HepG2 (cell line): ENCODE measurements around the gene MLXIPL. TPM values are rescaled to one million over a fixed set of nuclear protein-coding genes. Genes with fewer than 3 reads are reported as not detected.

Experiments used
- ASH2L ChIP-seq: fragments of 300-600, 200-600 bp; sonication (generic); IDR thresholded peaks from 2 replicates; pipeline ENCODE4 v1.7.0; 2017; ENCODE audit warnings: low read depth, mild to moderate bottlenecking, moderate library complexity, mixed read lengths, low read length; ENCODE audit not compliant: insufficient read length
- DMAP1 ChIP-seq: IDR thresholded peaks from 2 replicates; pipeline ENCODE4 v1.6.1; 2016
- MED8 ChIP-seq: sonication (generic); formaldehyde crosslinking; IDR thresholded peaks from 2 replicates; pipeline ENCODE4 v1.8.1; 2023; ENCODE audit warnings: mild to moderate bottlenecking, missing genetic modification reagents; ENCODE audit not compliant: insufficient replicate concordance
- PRMT3 ChIP-seq: sonication (generic); formaldehyde crosslinking; IDR thresholded peaks from 2 replicates; pipeline ENCODE4 v1.8.1; 2022; ENCODE audit warnings: low read depth, mild to moderate bottlenecking, moderate library complexity, missing genetic modification reagents, borderline replicate concordance
- REPIN1 ChIP-seq: sonication (generic); formaldehyde crosslinking; IDR thresholded peaks from 2 replicates; pipeline ENCODE4 v1.8.0; 2022; ENCODE audit warnings: missing genetic modification reagents, low read depth, mild to moderate bottlenecking, borderline replicate concordance
- ZNF121 ChIP-seq: sonication (generic); formaldehyde crosslinking; IDR thresholded peaks from 2 replicates; pipeline ENCODE4 v1.5.0; 2020; ENCODE audit warnings: mild to moderate bottlenecking, missing genetic modification reagents
- ZNF124 ChIP-seq: sonication (generic); formaldehyde crosslinking; IDR thresholded peaks from 2 replicates; pipeline ENCODE4 v1.4.0; 2020; ENCODE audit warnings: missing genetic modification reagents
- ZNF136 ChIP-seq: sonication (generic); formaldehyde crosslinking; IDR thresholded peaks from 2 replicates; pipeline ENCODE4 v1.8.1; 2022; ENCODE audit warnings: low read depth, mild to moderate bottlenecking, moderate library complexity, missing genetic modification reagents
- ZNF761 ChIP-seq: sonication (generic); formaldehyde crosslinking; conservative IDR thresholded peaks from 2 replicates; pipeline ENCODE4 v1.4.0; 2020; ENCODE audit warnings: mild to moderate bottlenecking, missing genetic modification reagents
- polyA plus RNA-seq, 8 experiments: library from polyadenylated mRNA; depleted of rRNA in 3 of 8; stranded (reverse) in 7 of 8; unstranded in 1 of 8; fragments of >200 nt; fragmentation: Illumina TruSeq in 4 of 8; extraction: Trizol in 4 of 8; gene quantifications; 2 replicates each; pipeline versions ENCODE4 v1.2.1 to v1.2.3, GENCODE V29; 2011 to 2016; ENCODE audit warnings: low read depth in 4 of 8, missing spikeins in 1 of 8, mixed read lengths in 1 of 8; ENCODE audit not compliant: insufficient read depth in 1 of 8
- total RNA-seq, 5 experiments: library from RNA; depleted of rRNA; stranded (reverse); fragments of >200 nt; fragmentation: Illumina TruSeq; extraction: Trizol; gene quantifications; 2 replicates each; pipeline ENCODE4 v1.2.3, GENCODE V29; 2016; ENCODE audit warnings: low read depth in 1 of 5
- TF ChIP-seq, protein P1 (sequence below): sonication (generic); formaldehyde crosslinking; IDR thresholded peaks from 2 replicates; pipeline ENCODE4 v1.5.0; 2020; ENCODE audit warnings: mild to moderate bottlenecking, missing genetic modification reagents, moderate library complexity
- TF ChIP-seq, protein P2 (sequence below): sonication (generic); formaldehyde crosslinking; IDR thresholded peaks from 2 replicates; pipeline ENCODE4 v1.5.0; 2020; ENCODE audit warnings: mild to moderate bottlenecking, missing genetic modification reagents, borderline replicate concordance
- TF ChIP-seq, protein P3 (sequence below): sonication (generic); formaldehyde crosslinking; IDR thresholded peaks from 2 replicates; pipeline ENCODE4 v1.8.0; 2022; ENCODE audit warnings: missing genetic modification reagents, low read depth, mild to moderate bottlenecking, borderline replicate concordance
- TF ChIP-seq, protein P4 (sequence below): sonication (generic); formaldehyde crosslinking; IDR thresholded peaks from 2 replicates; pipeline ENCODE4 v1.8.0; 2022; ENCODE audit warnings: mild to moderate bottlenecking, missing genetic modification reagents, borderline replicate concordance

MLXIPL gene
- total and polyA plus RNA-seq, 2 of the 13 experiments (the other 11 are each of a cell fraction or from before 2014, with no cell fraction given): 51.6 to 60.1 TPM

DNA sequence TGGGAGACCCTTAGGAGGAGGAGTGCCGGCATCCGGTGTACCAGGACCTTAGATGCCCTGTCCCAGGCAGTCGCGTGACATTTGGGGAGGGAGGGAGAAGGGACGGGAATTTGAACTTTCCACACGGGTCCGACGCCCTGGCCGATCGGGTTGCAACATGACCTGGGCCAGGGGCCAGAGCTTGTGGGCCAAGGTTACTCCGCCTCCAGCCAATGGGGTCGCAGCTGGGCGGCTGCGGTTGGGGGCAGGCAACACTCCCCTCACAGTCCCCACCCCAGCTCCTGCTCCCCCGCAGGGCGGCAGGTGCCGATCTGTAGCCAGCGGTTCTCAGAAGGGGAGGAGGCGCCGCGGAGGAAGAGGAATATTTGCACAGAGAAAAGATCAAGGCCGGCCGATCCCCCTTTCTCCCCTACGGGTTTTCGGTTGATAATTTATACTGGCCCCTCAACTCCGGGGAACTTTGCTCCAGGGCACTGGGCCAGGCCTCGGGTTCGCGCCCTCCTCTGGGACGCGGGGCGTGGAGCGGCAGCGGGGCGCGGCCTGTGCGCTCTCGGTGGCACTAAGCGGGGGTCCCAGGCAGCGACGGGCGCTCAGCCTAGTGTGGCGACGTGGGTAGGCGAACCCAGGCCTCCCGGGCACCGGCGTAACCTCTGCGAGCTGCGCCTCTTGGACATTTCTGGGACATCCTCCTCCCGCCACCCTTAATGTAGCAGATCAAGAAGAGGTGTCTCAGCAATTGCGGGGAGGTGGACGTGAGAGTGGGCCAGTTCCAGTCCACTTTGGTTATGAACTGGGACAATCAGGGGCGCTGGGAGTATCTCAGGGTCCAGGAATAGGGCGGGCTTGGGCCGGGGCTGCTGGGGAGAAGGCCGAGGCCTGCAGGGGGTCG lies 1.2 kb downstream of the MLXIPL start (continued):
- TF ChIP-seq PRMT3 (CRISPR knock-in tag): no peak
- TF ChIP-seq ZNF136 (CRISPR knock-in tag): no peak
- TF ChIP-seq, protein P1, sequence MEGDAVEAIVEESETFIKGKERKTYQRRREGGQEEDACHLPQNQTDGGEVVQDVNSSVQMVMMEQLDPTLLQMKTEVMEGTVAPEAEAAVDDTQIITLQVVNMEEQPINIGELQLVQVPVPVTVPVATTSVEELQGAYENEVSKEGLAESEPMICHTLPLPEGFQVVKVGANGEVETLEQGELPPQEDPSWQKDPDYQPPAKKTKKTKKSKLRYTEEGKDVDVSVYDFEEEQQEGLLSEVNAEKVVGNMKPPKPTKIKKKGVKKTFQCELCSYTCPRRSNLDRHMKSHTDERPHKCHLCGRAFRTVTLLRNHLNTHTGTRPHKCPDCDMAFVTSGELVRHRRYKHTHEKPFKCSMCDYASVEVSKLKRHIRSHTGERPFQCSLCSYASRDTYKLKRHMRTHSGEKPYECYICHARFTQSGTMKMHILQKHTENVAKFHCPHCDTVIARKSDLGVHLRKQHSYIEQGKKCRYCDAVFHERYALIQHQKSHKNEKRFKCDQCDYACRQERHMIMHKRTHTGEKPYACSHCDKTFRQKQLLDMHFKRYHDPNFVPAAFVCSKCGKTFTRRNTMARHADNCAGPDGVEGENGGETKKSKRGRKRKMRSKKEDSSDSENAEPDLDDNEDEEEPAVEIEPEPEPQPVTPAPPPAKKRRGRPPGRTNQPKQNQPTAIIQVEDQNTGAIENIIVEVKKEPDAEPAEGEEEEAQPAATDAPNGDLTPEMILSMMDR (CRISPR knock-in tag): peak; percentile 11; the same call in 1 of the 2 replicates
- no peak; the same call in 1 of the 2 replicates for TF ChIP-seq ZNF124
- TF ChIP-seq DMAP1 (CRISPR knock-in tag): peak; percentile 65; the same call in 1 of the 2 replicates
- TF ChIP-seq ZNF761 (CRISPR knock-in tag): no peak; the same call in none of the 2 replicates
- TF ChIP-seq, protein P2, sequence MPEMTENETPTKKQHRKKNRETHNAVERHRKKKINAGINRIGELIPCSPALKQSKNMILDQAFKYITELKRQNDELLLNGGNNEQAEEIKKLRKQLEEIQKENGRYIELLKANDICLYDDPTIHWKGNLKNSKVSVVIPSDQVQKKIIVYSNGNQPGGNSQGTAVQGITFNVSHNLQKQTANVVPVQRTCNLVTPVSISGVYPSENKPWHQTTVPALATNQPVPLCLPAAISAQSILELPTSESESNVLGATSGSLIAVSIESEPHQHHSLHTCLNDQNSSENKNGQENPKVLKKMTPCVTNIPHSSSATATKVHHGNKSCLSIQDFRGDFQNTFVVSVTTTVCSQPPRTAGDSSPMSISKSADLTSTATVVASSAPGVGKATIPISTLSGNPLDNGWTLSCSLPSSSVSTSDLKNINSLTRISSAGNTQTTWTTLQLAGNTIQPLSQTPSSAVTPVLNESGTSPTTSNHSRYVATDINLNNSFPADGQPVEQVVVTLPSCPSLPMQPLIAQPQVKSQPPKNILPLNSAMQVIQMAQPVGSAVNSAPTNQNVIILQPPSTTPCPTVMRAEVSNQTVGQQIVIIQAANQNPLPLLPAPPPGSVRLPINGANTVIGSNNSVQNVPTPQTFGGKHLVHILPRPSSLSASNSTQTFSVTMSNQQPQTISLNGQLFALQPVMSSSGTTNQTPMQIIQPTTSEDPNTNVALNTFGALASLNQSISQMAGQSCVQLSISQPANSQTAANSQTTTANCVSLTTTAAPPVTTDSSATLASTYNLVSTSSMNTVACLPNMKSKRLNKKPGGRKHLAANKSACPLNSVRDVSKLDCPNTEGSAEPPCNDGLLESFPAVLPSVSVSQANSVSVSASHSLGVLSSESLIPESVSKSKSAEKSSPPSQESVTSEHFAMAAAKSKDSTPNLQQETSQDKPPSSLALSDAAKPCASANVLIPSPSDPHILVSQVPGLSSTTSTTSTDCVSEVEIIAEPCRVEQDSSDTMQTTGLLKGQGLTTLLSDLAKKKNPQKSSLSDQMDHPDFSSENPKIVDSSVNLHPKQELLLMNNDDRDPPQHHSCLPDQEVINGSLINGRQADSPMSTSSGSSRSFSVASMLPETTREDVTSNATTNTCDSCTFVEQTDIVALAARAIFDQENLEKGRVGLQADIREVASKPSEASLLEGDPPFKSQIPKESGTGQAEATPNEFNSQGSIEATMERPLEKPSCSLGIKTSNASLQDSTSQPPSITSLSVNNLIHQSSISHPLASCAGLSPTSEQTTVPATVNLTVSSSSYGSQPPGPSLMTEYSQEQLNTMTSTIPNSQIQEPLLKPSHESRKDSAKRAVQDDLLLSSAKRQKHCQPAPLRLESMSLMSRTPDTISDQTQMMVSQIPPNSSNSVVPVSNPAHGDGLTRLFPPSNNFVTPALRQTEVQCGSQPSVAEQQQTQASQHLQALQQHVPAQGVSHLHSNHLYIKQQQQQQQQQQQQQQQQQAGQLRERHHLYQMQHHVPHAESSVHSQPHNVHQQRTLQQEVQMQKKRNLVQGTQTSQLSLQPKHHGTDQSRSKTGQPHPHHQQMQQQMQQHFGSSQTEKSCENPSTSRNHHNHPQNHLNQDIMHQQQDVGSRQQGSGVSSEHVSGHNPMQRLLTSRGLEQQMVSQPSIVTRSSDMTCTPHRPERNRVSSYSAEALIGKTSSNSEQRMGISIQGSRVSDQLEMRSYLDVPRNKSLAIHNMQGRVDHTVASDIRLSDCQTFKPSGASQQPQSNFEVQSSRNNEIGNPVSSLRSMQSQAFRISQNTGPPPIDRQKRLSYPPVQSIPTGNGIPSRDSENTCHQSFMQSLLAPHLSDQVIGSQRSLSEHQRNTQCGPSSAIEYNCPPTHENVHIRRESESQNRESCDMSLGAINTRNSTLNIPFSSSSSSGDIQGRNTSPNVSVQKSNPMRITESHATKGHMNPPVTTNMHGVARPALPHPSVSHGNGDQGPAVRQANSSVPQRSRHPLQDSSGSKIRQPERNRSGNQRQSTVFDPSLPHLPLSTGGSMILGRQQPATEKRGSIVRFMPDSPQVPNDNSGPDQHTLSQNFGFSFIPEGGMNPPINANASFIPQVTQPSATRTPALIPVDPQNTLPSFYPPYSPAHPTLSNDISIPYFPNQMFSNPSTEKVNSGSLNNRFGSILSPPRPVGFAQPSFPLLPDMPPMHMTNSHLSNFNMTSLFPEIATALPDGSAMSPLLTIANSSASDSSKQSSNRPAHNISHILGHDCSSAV (CRISPR knock-in tag): no peak
- TF ChIP-seq, protein P3, sequence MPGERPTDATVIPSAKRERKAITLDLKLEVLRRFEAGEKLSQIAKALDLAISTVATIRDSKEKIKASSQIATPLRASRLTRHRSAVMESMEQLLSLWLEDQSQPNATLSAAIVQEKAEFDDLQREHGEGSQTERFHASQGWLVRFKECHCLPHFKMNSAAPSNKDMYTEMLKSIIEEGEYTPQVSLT (CRISPR knock-in tag): no peak
- TF ChIP-seq REPIN1 (CRISPR knock-in tag): peak; percentile 88; the same call in 1 of the 2 replicates
- TF ChIP-seq, protein P4, sequence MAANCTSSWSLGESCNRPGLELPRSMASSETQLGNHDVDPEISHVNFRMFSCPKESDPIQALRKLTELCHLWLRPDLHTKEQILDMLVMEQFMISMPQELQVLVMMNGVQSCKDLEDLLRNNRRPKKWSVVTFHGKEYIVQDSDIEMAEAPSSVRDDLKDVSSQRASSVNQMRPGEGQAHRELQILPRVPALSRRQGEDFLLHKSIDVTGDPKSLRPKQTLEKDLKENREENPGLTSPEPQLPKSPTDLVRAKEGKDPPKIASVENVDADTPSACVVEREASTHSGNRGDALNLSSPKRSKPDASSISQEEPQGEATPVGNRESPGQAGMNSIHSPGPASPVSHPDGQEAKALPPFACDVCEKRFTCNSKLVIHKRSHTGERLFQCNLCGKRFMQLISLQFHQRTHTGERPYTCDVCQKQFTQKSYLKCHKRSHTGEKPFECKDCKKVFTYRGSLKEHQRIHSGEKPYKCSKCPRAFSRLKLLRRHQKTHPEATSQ (CRISPR knock-in tag): peak; percentile 29; the same call in 1 of the 2 replicates
- TF ChIP-seq ASH2L: peak; percentile 77
- peak; percentile 58; the same call in 1 of the 2 replicates for TF ChIP-seq ZNF121
- peak; percentile 57 for TF ChIP-seq MED8 (CRISPR knock-in tag)
